HFFc6 (cell line): ENCODE measurements around the gene KASH5. TPM values are rescaled to one million over a fixed set of nuclear protein-coding genes. Genes with fewer than 3 reads are reported as not detected.

Experiments used
- DNase-seq: peaks from one replicate; pipeline ENCODE4 v3.0.0-alpha.2; 2018
- H3K27ac Mint-ChIP-seq: 2 replicates; pipeline ENCODE4 v1.8.0; 2020; ENCODE audit warnings: mild to moderate bottlenecking, mixed read lengths
- H3K27me3 Mint-ChIP-seq: 2 replicates; pipeline ENCODE4 v1.8.0; 2021; ENCODE audit warnings: mild to moderate bottlenecking, moderate library complexity, mixed read lengths; ENCODE audit not compliant: insufficient read depth
- H3K36me3 Mint-ChIP-seq: 2 replicates; pipeline ENCODE4 v1.8.0; 2021; ENCODE audit warnings: low read depth, mixed read lengths
- H3K4me1 Mint-ChIP-seq: 2 replicates; pipeline ENCODE4 v1.8.0; 2020; ENCODE audit warnings: low read depth, mixed read lengths
- H3K4me3 Mint-ChIP-seq: 2 replicates; pipeline ENCODE4 v1.8.0; 2020; ENCODE audit warnings: mild to moderate bottlenecking, moderate library complexity, mixed read lengths
- H3K9me3 Mint-ChIP-seq: 2 replicates; pipeline ENCODE4 v1.8.0; 2020; ENCODE audit warnings: mild to moderate bottlenecking, mixed read lengths
- CTCF ChIP-seq: fragments of 200-600 bp; sonication (generic); IDR thresholded peaks from 2 replicates; pipeline ENCODE4 v1.5.0; 2021; ENCODE audit warnings: antibody characterized with exemption, mild to moderate bottlenecking
- total RNA-seq, 6 experiments: library from RNA; stranded (reverse); fragmentation: NEBNext Ultra II Directional; extraction: Animal tissue kit (Norgen Biotek cat#: 25700); gene quantifications; 2 replicates in 1 of 6; 3 replicates in 5 of 6; pipeline ENCODE4 v1.2.3, GENCODE V29; 2021

Gene KASH5
- total RNA-seq, 6 experiments from 2014 or later = not detected

- no peak for DNase-seq
- H3K4me3 Mint-ChIP-seq = no peak overlapping the region
- H3K36me3 Mint-ChIP-seq = no peaks in the 10 kb centered on the region
- H3K4me1 Mint-ChIP-seq = peaks cover 6% of the 10 kb centered on the region
- H3K27ac Mint-ChIP-seq = no peak overlapping the region
- H3K9me3 Mint-ChIP-seq = no peaks in the 10 kb centered on the region
- H3K27me3 Mint-ChIP-seq = peaks cover 18% of the 10 kb centered on the region
- no peak for TF ChIP-seq CTCF
Measured at GRCh38 chr19:49389406-49389805, 1.4 kb downstream of the KASH5 start.

GRCh38 chr19:49390131-49390928 is 2.3 kb downstream of the KASH5 start:
- Mint-ChIP-seq H3K4me1 (peaks cover 6% of the 10 kb centered on the region), H3K27ac (no peak overlapping the region), H3K36me3 (no peaks in the 10 kb centered on the region), H3K4me3 (no peak overlapping the region), H3K27me3 (peaks cover 19% of the 10 kb centered on the region), H3K9me3 (no peaks in the 10 kb centered on the region)
- no peak for TF ChIP-seq CTCF
- no peak for DNase-seq

- Mint-ChIP-seq H3K4me3 (no peak overlapping the region), H3K36me3 (no peaks in the 10 kb centered on the region), H3K4me1 (peaks cover 6% of the 10 kb centered on the region), H3K9me3 (no peaks in the 10 kb centered on the region), H3K27ac (no peak overlapping the region), H3K27me3 (peaks cover 18% of the 10 kb centered on the region)
- TF ChIP-seq CTCF = no peak
- no peak for DNase-seq
Measured at GRCh38 chr19:49390929-49391359, 2.9 kb downstream of the KASH5 start.

GRCh38 chr19:49391581-49392399 is 3.7 kb downstream of the KASH5 start:
- TF ChIP-seq CTCF = peak; percentile 88
- Mint-ChIP-seq H3K27ac (no peak overlapping the region), H3K4me3 (no peak overlapping the region), H3K27me3 (peaks cover 18% of the 10 kb centered on the region), H3K9me3 (no peaks in the 10 kb centered on the region), H3K36me3 (no peaks in the 10 kb centered on the region), H3K4me1 (peaks cover 6% of the 10 kb centered on the region)
- peak; percentile 49 for DNase-seq

- no peak for TF ChIP-seq CTCF
- Mint-ChIP-seq H3K27ac (no peak overlapping the region), H3K27me3 (peaks cover 23% of the 10 kb centered on the region), H3K36me3 (no peaks in the 10 kb centered on the region), H3K4me1 (peaks cover 6% of the 10 kb centered on the region), H3K4me3 (no peak overlapping the region), H3K9me3 (no peaks in the 10 kb centered on the region)
- no peak for DNase-seq
Measured at GRCh38 chr19:49393881-49394280, 5.8 kb downstream of the KASH5 start.
